ENCODE data around the gene TSN.

GRCh38 chr2:121740973-121741372 is 14.5 kb upstream of the TSN start:
- TF ChIP-seq CTCF (IDR thresholded peaks at IDR 0.05) (no peak), POLR2A (IDR thresholded peaks at IDR 0.05) (no peak), POLR2AphosphoS5 (IDR thresholded peaks at IDR 0.05) (no peak), EP300 (IDR thresholded peaks at IDR 0.05) (no peak)
